HG02981 (cell line): ENCODE data around the gene PSMD8.
"Not testable (repeated sequence)": the region's sequence is repeated elsewhere in the genome, so short reads cannot be mapped to it uniquely, and the experiment has no call there.

ENCODE experiments used
- ATAC-seq: cut with Tn5 transposase; IDR thresholded peaks from one replicate; pipeline ENCODE4 v1.9.1; 2021; ENCODE audit warnings: mild to moderate bottlenecking, moderate library complexity; ENCODE audit not compliant: unreplicated experiment

Gene PSMD8

DNA sequence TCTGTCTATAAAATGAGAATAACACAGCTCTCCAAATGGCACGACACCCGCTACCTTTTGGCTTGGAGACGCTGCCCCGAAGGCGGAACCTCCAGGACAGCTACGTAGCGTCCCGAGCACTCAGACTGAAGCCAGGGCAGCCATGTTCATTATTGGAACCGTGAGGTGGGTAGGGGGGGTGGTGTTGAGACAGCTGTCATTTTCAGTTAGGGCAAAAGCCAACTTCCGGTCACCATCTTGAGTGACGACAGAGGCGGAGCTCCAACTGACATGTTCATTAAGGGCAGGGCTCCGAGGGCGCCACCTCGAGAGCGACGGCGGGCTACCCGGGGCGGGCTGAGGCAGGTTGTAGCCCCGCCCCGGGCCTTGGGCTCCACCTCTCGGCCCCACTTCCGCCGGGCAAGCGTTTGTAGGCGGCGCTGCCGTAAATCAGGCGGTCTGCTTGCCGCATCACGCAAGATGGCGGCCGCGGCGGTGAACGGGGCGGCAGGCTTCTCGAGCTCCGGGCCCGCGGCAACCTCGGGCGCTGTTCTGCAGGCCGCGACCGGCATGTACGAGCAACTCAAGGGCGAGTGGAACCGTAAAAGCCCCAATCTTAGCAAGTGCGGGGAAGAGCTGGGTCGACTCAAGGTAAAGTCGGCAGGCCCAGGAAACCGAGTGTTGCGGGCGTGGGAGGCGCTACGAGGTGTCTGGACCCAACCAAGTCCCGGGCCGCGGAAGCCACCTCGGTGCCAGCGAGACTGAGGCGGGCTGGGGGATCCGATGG is at the start of gene PSMD8:
Gene PSMD8 (plus strand): TSS at position 240 of the 766 bp plus-strand sequence. CDS start 31 bp downstream, at position 271.
- ATAC-seq = peak; percentile 95

DNA sequence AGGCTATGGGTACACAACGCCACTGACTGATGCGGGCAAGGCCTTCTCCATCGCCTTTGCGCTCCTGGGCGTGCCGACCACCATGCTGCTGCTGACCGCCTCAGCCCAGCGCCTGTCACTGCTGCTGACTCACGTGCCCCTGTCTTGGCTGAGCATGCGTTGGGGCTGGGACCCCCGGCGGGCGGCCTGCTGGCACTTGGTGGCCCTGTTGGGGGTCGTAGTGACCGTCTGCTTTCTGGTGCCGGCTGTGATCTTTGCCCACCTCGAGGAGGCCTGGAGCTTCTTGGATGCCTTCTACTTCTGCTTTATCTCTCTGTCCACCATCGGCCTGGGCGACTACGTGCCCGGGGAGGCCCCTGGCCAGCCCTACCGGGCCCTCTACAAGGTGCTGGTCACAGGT is 47.8 kb upstream of the PSMD8 start:
- no peak for ATAC-seq

DNA sequence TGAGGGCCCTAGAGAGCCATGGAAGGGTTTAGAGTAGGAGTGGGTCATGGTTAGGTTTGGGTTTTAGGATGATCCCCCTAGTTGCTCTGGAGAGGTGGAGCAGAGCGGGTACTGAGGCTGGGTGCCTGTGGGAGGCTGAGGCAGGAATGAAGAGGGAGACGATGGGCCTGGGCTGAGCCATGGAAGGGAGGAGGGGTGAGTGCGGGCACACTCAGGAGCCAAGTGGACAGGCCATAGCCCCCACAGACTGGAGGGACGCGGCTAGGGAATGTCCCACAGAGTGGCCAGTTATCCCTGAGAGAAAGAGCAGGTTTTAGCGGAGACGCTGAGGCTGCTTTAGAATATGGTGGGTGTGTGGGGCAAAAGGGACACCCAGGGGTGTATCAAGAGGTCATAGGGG is 44.7 kb upstream of the PSMD8 start:
- no peak for ATAC-seq

DNA sequence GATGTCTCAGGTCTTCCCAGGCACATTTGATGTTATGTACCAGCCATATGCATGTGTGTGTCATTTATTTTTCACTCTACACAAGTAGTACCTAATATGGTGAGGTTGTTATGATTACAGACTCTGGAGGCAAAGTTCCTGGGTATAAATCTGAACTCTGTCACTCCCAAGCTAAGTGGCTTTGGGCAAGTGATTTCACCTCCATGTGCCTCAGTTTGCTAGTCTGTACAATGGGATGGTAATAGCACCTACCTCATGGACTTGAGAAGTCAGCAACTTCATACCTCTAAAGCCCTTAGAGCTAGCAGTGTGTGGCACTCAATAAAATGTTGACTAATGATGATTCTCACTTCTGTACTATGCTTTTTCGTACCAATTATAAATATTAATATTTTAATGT is 42.6 kb upstream of the PSMD8 start:
- no peak for ATAC-seq

DNA sequence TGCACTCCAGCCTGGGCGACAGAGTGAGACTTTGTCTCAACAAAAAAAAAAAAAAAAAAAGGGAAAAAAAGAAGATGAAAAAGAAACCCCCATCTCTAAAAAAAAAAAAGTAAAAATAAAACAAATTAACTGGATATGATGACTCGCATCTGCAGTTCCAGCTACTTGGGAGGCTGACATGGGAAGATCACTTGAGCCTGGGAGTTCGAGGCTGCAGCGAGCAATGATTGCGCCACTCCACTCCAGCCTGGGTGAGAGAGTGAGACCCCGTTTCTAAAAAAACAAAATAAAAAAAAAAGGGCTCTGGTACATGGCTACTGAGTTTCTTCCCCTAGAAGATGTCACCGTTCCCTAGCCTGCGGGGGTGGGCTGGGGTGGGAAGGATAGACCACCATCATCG is 41.1 kb upstream of the PSMD8 start:
- no peak for ATAC-seq

DNA sequence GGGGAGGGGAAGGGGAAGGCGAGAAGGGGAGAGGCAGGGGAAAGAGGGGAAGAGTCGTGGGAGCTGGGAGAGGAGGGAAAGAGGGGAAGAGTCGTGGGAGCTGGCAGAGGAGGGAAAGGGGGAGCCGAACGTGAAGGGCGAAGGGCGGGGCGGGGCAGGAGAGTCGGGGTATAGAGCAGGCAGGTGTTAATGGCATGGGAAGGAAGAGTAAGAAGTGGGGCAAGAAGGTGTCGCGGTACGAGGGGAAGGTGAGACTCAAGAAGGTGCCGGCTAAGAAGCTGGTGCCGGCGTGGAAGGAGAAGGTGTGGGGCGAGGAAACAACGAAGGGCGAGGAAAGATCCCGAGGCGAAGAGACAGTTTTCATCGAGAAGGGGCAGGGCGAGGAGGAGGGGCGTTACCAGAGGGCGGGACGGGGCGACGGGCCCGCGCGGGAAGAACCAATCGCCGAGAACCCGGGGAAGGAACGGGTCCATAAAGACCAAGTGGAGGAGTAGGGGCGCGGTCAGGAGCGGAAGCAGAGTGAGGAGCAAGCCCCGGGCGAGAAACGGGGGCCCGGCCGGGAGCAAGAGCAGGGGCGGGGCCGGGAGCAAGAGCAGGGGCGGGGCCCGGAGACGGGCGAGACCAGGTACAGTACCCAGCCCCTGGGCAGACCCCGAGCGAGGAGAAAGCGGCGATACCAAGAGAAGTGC is 38.3 kb upstream of the PSMD8 start:
- ATAC-seq = peak; percentile 56

DNA sequence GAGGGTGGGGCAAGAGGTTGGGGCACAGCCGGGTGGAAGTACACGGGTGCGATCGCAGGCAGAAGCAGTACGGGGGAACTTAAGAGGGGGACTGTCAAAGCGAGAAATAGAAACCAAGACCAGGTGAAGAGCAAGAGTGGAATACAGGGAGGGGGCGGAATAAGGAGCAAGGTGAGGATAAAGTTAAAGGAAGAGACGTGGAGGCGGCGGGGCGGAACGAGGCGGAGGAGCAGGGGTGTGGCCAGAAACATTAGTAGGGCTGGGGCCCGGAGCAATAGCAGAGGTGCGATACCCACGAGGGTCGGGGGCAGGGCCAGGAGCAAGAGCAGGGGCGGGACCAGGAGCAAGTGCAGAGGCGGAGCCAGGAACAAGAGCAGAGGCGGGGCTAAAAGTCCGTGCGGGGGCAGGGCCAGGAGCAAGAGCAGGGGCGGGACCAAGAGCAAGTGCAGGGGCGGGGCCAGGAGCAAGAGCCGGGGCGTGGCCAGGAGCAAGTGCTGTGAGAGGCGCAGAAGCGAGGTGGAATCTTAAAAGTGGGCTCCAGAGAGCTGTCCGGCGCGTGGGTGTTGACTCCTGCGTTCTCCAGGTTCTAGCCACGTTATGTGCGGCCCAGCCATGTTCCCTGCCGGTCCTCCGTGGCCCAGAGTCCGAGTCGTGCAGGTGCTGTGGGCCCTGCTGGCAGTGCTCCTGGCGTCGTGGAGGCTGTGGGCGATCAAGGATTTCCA is 37.6 kb upstream of the PSMD8 start:
- ATAC-seq = peak; percentile 46

DNA sequence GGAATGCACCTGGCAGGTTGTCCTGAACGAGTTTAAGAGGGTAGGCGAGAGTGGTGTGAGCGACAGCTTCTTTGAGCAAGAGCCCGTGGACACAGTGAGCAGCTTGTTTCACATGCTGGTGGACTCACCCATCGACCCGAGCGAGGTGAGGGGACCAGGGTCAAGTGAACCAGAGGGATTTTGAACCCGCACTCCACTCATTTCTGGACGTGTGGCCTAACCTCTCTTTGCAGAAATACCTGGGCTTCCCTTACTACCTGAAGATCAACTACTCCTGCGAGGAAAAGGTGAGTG is 37.1 kb upstream of the PSMD8 start:
- ATAC-seq = no peak

DNA sequence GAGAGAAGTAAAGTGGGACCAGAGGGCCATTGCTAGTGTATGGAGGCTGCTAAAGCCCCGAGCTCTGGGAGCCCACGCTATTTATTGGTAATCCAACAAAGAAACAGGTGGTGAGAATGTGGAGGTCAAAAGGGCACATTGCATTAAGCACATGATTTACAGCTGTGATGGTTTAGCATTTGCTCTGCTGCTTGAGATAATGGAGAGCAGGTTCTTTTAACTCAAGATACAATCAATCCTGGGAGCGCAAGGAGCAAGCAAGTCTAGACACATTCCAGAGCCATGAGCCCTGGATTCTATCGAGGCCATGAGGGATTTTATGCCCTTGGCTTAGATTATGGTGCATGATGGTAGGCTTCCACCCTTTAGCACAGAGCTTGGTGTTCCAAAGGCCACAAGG is 35.4 kb upstream of the PSMD8 start:
- not testable (repeated sequence) for ATAC-seq

DNA sequence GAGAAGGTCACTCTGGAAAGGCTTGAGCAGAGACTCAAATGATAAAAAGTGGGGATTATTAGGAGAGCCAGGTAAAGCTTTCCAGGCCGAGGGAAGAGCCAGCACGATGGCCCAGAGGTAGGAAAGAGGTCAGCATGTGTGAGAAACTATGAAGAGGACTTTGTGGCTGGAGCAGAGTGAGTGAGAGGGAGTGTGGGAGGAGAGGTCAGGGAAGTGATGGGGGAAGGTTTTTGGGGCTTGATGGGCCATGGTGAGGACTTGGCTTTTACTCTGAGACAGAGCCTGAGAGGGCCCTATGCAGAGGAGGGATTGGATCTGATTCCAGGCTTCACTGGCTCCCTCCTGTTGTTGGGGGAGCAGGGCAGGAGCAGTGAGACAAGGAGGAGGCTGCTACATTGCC is 33.4 kb upstream of the PSMD8 start:
- no peak for ATAC-seq

DNA sequence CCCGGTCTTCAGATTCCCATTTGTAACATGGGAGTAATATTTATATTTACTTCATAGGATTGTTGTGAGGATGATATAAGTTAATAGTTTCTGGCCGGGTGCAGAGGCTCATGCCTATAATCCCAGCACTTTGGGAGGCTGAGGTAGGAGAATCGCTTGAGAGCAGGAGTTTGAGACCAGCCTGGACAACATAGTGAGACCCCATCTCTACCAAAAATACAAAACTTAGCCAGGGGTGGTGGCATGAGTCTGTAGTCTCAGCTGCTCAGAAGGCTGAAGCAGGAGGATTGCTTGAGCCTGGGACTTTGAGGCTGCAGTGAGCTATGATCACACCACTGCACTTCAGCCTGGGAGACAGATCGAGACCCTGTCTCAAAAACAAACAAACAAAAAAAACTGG is 27.5 kb upstream of the PSMD8 start:
- no peak for ATAC-seq

DNA sequence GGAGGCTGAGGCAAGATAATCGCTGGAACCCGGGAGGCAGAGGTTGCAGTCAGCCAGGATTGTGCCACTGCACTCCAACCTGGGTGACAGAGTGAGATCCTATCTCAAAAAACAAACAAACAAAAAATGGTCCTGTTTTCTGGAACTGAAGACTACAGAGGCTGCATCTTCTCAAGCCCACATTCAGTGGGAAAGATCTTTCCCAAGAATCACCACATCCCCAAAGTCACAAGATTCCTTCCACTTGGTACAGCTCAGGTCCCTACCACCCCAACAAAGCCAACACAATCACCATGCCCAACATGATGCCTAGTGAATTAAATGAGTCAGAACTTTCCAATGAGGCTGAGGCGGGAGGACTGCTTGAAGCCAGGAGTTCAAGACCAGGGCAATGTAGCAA is 23.5 kb upstream of the PSMD8 start:
- ATAC-seq = no peak

DNA sequence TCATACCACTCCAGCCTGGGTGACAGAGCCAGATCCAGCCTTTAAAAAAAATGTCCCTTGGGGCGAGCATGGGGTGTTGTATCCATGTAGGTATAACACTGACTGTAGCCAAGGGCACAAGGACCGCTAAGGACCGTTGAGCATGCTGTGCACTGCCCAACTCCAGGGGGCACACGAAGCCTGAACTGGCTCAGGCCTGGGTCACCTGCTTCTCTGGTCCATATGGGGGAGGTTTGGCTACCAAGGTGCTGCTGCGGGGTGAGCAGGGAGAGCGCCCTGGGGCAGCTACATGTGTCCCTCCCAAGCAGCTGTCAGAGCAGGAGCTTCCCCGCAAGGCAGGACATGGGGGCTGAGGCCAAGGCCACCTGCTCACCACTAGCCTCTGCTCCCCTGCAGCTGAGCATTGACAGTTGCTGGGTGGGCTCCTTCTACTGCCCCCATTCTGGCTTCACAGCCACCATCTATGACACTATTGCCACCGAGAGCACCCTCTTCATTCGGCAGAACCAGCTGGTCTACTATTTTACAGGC is 22.4 kb upstream of the PSMD8 start:
- no peak for ATAC-seq

DNA sequence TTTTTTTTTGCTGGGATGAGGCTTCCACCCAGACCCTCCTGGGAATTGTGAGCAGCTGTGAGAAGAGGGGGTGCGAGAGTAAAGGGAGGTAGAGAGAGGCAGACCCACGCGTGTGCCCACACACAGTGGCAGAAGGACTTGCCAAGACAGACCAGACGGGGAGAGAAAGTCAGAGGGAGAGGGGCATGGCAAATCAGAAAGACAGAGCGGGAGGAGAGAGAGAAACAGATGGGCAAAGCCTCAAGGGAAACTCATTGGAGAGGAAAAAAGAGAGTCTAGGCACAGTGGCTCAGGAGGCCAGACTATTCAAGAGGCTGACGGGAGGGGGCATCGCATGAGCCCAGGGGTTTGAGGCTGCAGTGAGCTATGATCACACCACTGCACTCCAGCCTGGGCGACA is 21.8 kb upstream of the PSMD8 start:
- no peak for ATAC-seq

DNA sequence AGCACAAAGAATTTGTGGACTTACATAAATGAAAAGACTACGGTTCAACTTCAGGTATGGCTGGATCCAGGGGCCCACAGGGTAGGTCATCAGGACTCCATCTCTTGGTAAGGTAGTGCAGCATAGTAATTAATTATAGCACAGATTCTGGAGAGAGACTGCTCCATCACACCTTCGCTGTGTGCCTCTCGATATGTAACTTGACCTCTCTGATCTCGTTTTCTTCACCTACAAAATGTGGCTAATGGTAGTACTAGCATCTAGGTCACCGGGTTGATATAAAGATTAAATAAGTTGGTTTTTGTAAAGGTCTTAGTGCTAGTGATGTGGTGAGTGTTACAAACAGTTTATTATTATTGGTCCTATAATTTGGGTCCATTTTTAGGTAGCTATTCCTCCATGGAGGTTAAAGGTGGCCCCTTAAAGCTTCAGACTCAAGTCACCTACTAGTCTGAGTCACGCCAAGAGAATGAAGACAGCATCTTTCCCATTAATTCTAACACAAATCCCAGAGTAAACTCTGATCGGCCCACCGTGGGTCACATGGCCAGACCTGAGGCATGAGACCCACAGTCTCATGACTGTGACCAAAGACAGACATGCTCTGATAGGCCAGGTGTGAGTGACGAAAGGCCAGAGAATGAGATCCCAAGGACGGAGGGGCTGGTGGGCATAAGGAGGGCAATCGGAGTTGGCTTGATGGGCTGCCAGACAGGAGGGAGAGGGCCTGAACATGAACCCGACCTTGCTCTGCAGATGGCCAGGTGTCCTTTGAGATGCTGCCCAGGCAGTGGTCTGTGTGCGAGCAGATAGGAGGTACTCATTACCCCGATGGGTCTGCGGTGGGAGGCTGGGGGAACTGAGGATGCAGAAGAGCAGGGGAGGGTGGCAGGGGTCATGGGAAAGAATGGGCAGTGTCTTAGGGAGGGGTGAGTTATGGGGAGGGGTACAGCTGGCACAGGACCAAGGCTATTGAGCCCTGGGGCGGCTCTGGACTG is 18.3 kb upstream of the PSMD8 start:
- no peak for ATAC-seq

DNA sequence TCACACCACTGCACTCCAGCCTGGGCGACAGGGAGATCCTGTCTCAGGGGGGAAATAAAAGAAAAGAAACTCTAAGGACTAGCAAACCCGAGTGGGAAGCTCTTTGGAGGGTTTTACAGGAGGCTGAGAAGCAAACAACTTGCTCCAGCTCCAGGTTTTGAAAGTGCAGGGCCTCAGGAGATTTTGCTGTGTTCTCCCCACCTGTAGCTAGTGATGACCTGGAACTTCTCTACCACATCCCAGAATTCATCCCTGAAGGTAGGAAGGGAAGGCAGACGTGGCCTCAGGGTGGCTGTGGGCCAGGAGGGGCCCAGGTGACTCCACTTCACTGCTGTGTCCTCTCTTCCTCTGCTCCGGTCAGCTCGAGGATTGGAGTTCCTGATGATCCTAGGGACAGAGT is 16.3 kb upstream of the PSMD8 start:
- no peak for ATAC-seq

DNA sequence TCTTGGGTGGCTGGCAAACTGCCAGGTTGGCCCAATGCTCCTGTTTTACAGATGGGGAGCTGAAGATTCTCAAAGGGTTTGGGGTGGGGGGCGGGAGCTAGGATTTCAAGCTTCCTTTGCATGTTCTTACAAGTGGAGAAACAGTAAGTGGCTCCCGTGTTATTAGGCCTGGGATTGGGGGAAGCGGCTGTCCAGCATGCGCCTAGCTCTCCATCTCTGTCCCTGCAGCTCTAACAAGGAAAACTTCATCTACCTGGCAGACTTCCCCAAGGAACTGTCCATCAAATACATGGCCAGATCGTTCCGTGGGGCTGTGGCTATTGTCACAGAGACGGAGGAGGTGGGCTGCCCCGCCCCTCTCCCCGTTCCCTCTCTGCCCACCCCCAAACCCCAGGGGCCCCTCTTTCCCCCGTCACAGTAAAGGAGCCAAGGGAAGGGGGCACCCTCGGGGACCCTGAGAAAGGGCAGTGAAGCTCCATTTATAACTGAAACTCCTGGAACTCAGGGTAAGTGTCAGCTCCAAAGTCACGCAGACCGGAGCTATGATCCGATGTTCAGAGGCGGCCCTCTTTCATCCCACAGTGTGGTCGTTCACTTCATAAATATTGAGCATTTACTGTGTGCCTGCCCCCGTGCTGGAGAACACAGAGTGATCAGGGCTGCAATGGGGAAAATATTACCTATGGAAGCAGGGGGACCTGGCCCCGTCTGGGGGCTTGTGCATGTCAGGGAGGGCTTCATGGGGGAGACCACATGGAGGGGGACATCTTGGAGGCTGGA is 14.9 kb upstream of the PSMD8 start:
- no peak for ATAC-seq

DNA sequence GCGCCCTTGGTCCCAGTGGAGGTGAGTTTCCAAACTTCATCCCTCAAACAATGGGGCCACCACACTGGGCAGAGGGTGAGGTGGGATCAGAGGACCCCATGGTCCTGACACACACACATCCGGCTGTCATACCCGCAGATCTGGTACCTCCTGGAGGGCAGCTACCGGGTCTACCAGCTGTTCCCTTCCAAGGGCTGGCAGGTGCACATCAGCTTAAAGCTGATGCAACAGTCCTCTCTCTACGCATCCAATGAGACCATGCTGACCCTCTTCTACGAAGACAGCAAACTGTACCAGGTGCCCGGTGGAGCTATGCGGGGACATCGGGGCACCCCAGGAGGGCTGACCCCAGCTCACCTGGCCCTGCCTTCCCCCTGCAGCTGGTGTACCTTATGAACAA is 14.0 kb upstream of the PSMD8 start:
- no peak for ATAC-seq

DNA sequence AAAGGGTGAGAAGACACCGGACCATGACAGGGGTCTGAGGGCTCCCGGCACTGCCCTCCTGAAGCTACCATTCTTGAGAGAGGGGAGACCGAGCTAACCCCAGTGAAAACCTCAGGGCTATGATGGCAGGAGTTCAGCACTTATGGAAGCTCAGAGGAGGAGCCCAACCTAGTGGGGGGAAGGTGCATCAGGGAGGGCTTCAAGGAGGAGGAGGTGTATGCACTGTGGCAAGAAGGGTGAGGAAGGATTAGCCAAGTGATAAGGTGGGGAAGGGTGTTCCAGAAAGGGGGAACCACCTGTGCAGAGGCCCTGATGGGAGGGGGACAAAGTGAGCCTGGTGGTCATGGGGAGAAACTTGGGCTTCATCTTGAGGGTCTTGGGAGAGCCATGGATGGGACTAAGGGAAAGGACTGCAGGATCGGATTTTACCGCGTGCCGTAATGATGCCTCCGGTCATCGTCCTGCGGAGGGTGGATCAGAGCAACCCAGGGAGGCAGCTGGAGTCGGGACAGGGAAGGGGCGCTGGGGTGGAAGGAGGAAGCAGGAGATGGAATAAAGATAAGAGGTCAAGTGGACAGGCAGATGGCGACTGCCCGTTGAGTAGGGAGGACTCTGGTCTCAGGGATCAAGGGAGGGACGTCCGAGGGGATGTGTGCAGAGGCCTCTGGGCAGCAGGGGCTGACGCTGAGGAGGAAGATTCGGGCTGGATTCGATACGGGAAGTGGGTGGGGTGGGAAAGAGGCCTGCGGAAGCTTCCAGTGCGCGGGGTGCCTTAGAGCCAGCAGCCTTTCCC is 13.3 kb upstream of the PSMD8 start:
- no peak for ATAC-seq
